GM19397 (cell line): ENCODE results near the gene ARMC9.
"Not testable (repeated sequence)": the region's sequence is repeated elsewhere in the genome, so short reads cannot be mapped to it uniquely, and the experiment has no call there.

ENCODE experiments used
- ATAC-seq: cut with Tn5 transposase; IDR thresholded peaks from one replicate; pipeline ENCODE4 v1.9.1; 2021; ENCODE audit warnings: mild to moderate bottlenecking, moderate library complexity; ENCODE audit not compliant: unreplicated experiment

ARMC9 gene

GRCh38 chr2:231336236-231336635 lies 137.8 kb downstream of the ARMC9 start:
- no peak for ATAC-seq

GRCh38 chr2:231336700-231337099 lies 138.3 kb downstream of the ARMC9 start:
- ATAC-seq, result no peak

GRCh38 chr2:231337807-231338759 lies 139.7 kb downstream of the ARMC9 start:
- no peak for ATAC-seq

- no peak for ATAC-seq
These were observed 140.9 kb downstream of the ARMC9 start for GRCh38 chr2:231339316-231339715.

- ATAC-seq, result no peak
These were observed 142.7 kb downstream of the ARMC9 start for GRCh38 chr2:231341100-231341499.

- no peak for ATAC-seq
These were observed 143.8 kb downstream of the ARMC9 start for GRCh38 chr2:231342061-231342711.

GRCh38 chr2:231343006-231343710 lies 144.7 kb downstream of the ARMC9 start:
- no peak for ATAC-seq

- no peak for ATAC-seq
These were observed 145.6 kb downstream of the ARMC9 start for GRCh38 chr2:231343988-231344387.

GRCh38 chr2:231344851-231345250 lies 146.4 kb downstream of the ARMC9 start:
- ATAC-seq, result no peak

GRCh38 chr2:231347081-231347480 lies 148.7 kb downstream of the ARMC9 start:
- ATAC-seq, result no peak

GRCh38 chr2:231347638-231348037 lies 149.2 kb downstream of the ARMC9 start:
- ATAC-seq, result no peak

GRCh38 chr2:231348173-231348572 lies 149.7 kb downstream of the ARMC9 start:
- no peak for ATAC-seq

GRCh38 chr2:231348704-231349373 lies 150.4 kb downstream of the ARMC9 start:
- no peak for ATAC-seq

- not testable (repeated sequence) for ATAC-seq
These were observed 150.9 kb downstream of the ARMC9 start for GRCh38 chr2:231349374-231349735.

- no peak for ATAC-seq
These were observed 153.2 kb downstream of the ARMC9 start for GRCh38 chr2:231351648-231352047.

GRCh38 chr2:231353469-231353868 lies 155.0 kb downstream of the ARMC9 start:
- no peak for ATAC-seq

GRCh38 chr2:231355508-231356465 lies 157.4 kb downstream of the ARMC9 start:
- no peak for ATAC-seq

GRCh38 chr2:231356466-231356844 lies 158.0 kb downstream of the ARMC9 start:
- ATAC-seq, result no peak

- ATAC-seq, result no peak
These were observed 158.6 kb downstream of the ARMC9 start for GRCh38 chr2:231357048-231357447.

- ATAC-seq, result no peak
These were observed 159.5 kb downstream of the ARMC9 start for GRCh38 chr2:231357931-231358330.
